Measurements from ENCODE around the gene TRABD2B.

Gene TRABD2B

DNA sequence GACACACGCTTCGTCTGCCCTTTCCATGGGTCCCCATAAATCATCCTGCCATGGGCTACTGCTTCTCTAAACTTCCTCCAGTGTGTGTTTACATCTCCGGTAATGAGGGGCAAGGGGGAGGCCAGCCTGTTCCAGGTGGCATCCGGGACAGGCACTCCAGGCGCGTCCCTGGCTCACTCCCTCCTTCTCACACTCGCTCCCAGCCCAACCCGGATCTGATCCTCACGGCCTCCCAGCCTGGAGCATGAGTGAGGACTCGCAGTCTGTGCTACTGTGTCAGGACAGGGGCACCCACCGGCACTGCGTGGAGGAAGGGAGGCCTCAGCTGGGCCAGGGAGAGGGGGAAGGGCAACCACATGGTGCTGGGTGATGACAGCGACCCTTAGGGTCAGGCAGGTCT lies 225.4 kb downstream of the TRABD2B start:
- Histone ChIP-seq H3K4me3 (ENCODE audit: low read depth, low read length) (no peak overlapping the region), H3K9me3 (ENCODE audit: control insufficient read depth, insufficient read depth, low read depth, low read length) (no peaks in the 10 kb centered on the region), H3K36me3 (ENCODE audit: control insufficient read depth in 2 of 2, insufficient read depth in 1 of 2, low read length in 2 of 2) (peaks cover 0 to 3% of the 10 kb centered on the region in 2 experiments; a peak in 1 of 3 replicates), H3K4me1 (ENCODE audit: control insufficient read depth, insufficient read depth, low read length) (no peaks in the 10 kb centered on the region), H3K27ac (ENCODE audit: extremely low read depth, low read depth, low read length) (no peak overlapping the region)
- ChIA-PET POLR2A (no interaction called here), CTCF (no interaction called here)
- TF ChIP-seq YY1 (tag by site-specific recombination; IDR thresholded peaks at IDR 0.05), result no peak
- TF ChIP-seq ZNF24 (tag by site-specific recombination; IDR thresholded peaks at IDR 0.05), result no peak
- TF ChIP-seq ZFHX2 (tag by site-specific recombination; conservative IDR thresholded peaks at IDR 0.05), result no peak
- TF ChIP-seq ZNF529 (tag by site-specific recombination; IDR thresholded peaks at IDR 0.05; ENCODE audit: insufficient replicate concordance), result no peak
- TF ChIP-seq, protein P1, sequence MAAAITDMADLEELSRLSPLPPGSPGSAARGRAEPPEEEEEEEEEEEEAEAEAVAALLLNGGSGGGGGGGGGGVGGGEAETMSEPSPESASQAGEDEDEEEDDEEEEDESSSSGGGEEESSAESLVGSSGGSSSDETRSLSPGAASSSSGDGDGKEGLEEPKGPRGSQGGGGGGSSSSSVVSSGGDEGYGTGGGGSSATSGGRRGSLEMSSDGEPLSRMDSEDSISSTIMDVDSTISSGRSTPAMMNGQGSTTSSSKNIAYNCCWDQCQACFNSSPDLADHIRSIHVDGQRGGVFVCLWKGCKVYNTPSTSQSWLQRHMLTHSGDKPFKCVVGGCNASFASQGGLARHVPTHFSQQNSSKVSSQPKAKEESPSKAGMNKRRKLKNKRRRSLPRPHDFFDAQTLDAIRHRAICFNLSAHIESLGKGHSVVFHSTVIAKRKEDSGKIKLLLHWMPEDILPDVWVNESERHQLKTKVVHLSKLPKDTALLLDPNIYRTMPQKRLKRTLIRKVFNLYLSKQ (tag by site-specific recombination; IDR thresholded peaks at IDR 0.05; ENCODE audit: borderline replicate concordance), result no peak

DNA sequence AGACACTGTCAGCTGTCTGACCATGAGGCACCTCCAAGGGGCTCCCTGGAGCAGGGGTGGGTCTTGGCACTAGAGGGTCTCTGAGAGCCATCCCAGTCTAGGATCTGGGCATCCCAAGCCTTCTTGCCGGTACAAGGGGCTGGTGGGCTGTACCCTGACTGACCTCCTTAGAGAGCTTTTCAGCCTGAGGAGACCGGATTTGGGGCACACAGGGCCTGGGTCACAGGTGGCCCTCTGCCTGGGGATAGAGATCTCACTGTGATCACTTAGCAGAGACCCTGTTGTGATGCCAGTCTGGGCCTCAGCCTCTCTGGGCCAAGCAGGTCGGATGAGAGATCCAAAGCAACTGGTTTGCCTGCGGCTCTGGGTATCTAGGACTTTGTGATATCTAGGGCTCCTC lies 227.2 kb downstream of the TRABD2B start:
- H3K36me3 ChIP-seq (ENCODE audit: control insufficient read depth in 2 of 2, insufficient read depth in 1 of 2, low read length in 2 of 2), result peaks cover 0 to 3% of the 10 kb centered on the region in 2 experiments; a peak in 1 of 3 replicates
- H3K27ac ChIP-seq (ENCODE audit: extremely low read depth, low read depth, low read length), result no peak overlapping the region
- H3K9me3 ChIP-seq (ENCODE audit: control insufficient read depth, insufficient read depth, low read depth, low read length), result no peaks in the 10 kb centered on the region
- ChIA-PET CTCF (no interaction called here), POLR2A (no interaction called here)
- TF ChIP-seq ZNF560 (tag by site-specific recombination; IDR thresholded peaks at IDR 0.05; ENCODE audit: borderline replicate concordance) (no peak), ZNF549 (tag by site-specific recombination; IDR thresholded peaks at IDR 0.05) (no peak), ZNF658 (tag by site-specific recombination; IDR thresholded peaks at IDR 0.05) (no peak), ZNF223 (tag by site-specific recombination; IDR thresholded peaks at IDR 0.05) (no peak), TRIM28 (IDR thresholded peaks at IDR 0.05; ENCODE audit: borderline replicate concordance, low read length) (no peak), ZNF548 (tag by site-specific recombination; IDR thresholded peaks at IDR 0.05) (no peak), FEZF1 (tag by site-specific recombination; IDR thresholded peaks at IDR 0.05) (no peak), GLIS1 (tag by site-specific recombination; IDR thresholded peaks at IDR 0.05) (no peak), ZNF624 (tag by site-specific recombination; IDR thresholded peaks at IDR 0.05) (no peak), ZNF792 (tag by site-specific recombination; IDR thresholded peaks at IDR 0.05) (no peak), ZNF138 (tag by site-specific recombination; IDR thresholded peaks at IDR 0.05; ENCODE audit: borderline replicate concordance) (no peak)
- TF ChIP-seq, protein P2, sequence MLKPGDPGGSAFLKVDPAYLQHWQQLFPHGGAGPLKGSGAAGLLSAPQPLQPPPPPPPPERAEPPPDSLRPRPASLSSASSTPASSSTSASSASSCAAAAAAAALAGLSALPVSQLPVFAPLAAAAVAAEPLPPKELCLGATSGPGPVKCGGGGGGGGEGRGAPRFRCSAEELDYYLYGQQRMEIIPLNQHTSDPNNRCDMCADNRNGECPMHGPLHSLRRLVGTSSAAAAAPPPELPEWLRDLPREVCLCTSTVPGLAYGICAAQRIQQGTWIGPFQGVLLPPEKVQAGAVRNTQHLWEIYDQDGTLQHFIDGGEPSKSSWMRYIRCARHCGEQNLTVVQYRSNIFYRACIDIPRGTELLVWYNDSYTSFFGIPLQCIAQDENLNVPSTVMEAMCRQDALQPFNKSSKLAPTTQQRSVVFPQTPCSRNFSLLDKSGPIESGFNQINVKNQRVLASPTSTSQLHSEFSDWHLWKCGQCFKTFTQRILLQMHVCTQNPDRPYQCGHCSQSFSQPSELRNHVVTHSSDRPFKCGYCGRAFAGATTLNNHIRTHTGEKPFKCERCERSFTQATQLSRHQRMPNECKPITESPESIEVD (tag by site-specific recombination; IDR thresholded peaks at IDR 0.05), result no peak
- H3K4me3 ChIP-seq (ENCODE audit: low read depth, low read length), result no peak overlapping the region
- no peaks in the 10 kb centered on the region for H3K4me1 ChIP-seq (ENCODE audit: control insufficient read depth, insufficient read depth, low read length)

DNA sequence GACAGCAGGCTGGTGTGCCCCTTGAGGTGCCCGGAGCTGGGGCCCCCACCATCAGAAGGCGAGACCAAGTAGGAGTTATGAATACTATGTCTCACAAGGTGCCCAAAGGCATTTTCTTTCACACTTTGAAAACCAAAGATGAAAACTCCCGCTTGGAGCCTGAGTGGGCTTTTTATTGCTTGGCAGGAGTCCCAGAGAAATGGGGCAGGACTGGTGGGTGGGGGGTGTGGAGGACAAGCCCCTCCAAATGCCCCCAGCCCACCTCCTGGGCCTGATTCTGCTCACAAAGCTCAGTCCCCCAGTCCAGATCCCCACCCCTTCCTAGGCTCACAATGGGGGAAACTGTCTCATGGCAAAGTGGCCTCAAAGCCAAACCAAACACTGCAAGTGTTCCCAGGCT lies 227.9 kb downstream of the TRABD2B start:
- TF ChIP-seq ZFHX2 (tag by site-specific recombination; conservative IDR thresholded peaks at IDR 0.05) (peak; percentile 69), EGR2 (tag by site-specific recombination; IDR thresholded peaks at IDR 0.05; ENCODE audit: low read depth) (peak; percentile 67)
- TF ChIP-seq, protein P3, sequence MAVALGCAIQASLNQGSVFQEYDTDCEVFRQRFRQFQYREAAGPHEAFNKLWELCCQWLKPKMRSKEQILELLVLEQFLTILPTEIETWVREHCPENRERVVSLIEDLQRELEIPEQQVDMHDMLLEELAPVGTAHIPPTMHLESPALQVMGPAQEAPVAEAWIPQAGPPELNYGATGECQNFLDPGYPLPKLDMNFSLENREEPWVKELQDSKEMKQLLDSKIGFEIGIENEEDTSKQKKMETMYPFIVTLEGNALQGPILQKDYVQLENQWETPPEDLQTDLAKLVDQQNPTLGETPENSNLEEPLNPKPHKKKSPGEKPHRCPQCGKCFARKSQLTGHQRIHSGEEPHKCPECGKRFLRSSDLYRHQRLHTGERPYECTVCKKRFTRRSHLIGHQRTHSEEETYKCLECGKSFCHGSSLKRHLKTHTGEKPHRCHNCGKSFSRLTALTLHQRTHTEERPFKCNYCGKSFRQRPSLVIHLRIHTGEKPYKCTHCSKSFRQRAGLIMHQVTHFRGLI (tag by site-specific recombination; IDR thresholded peaks at IDR 0.05), result no peak
- Histone ChIP-seq H3K36me3 (ENCODE audit: control insufficient read depth in 2 of 2, insufficient read depth in 1 of 2, low read length in 2 of 2) (no peaks in the 10 kb centered on the region), H3K4me1 (ENCODE audit: control insufficient read depth, insufficient read depth, low read length) (no peaks in the 10 kb centered on the region), H3K9me3 (ENCODE audit: control insufficient read depth, insufficient read depth, low read depth, low read length) (no peaks in the 10 kb centered on the region), H3K4me3 (ENCODE audit: low read depth, low read length) (no peak overlapping the region), H3K27ac (ENCODE audit: extremely low read depth, low read depth, low read length) (no peak overlapping the region)
- ChIA-PET CTCF (interaction anchor here (0.5 to 0.7 kb wide), 2 partner anchors 13 to 249 kb away, joined by 3 read pairs; no protein-coding TSS in a partner anchor), POLR2A (no interaction called here)
